Hepatocyte (in vitro differentiated cells): ENCODE measurements around the gene NDUFAF7. TPM values are rescaled to one million over a fixed set of nuclear protein-coding genes. Genes with fewer than 3 reads are reported as not detected.

Experiments used
- DNase-seq: peaks from one replicate; pipeline ENCODE4 v3.0.0-alpha.2; 2016; ENCODE audit warnings: low spot score
- H2AFZ ChIP-seq: fragments of 200-600 bp; sonication (generic); 2 replicates; pipeline ENCODE4 v1.6.0; 2016; ENCODE audit warnings: antibody characterized with exemption, mild to moderate bottlenecking
- H3K27ac ChIP-seq: fragments of 200-600 bp; sonication (generic); 2 replicates; pipeline ENCODE4 v1.5.1; 2016; ENCODE audit warnings: mild to moderate bottlenecking
- H3K27me3 ChIP-seq: fragments of 200-600 bp; sonication (generic); 2 replicates; pipeline ENCODE4 v1.6.1; 2016
- H3K36me3 ChIP-seq: fragments of 200-600 bp; sonication (generic); replicated peaks from 2 replicates; pipeline ENCODE4 v1.5.1; 2016; ENCODE audit warnings: low read depth; ENCODE audit not compliant: insufficient read depth
- H3K4me1 ChIP-seq: fragments of 200-600 bp; sonication (generic); 2 replicates; pipeline ENCODE4 v1.5.1; 2016; ENCODE audit warnings: mild to moderate bottlenecking, moderate library complexity; ENCODE audit not compliant: insufficient read depth
- H3K4me2 ChIP-seq: fragments of 200-600 bp; sonication (generic); 2 replicates; pipeline ENCODE4 v1.6.0; 2016
- H3K4me3 ChIP-seq: fragments of 200-600 bp; sonication (generic); 2 replicates; pipeline ENCODE4 v1.5.1; 2016; ENCODE audit warnings: mild to moderate bottlenecking
- H3K79me2 ChIP-seq: fragments of 200-600 bp; sonication (generic); 2 replicates; pipeline ENCODE4 v1.6.0; 2017; ENCODE audit warnings: mild to moderate bottlenecking
- H3K9me2 ChIP-seq: fragments of 200-600 bp; sonication (generic); replicated peaks from 2 replicates; pipeline ENCODE4 v1.6.0; 2017; ENCODE audit warnings: mild to moderate bottlenecking; ENCODE audit not compliant: insufficient read depth
- H3K9me3 ChIP-seq: fragments of 200-600 bp; sonication (generic); 2 replicates; pipeline ENCODE4 v1.5.1; 2016; ENCODE audit warnings: low read depth, mild to moderate bottlenecking
- H4K20me1 ChIP-seq: fragments of 200-600 bp; sonication (generic); 2 replicates; pipeline ENCODE4 v1.6.0; 2016; ENCODE audit warnings: mild to moderate bottlenecking; ENCODE audit not compliant: insufficient read depth, poor library complexity, severe bottlenecking
- EZH2 ChIP-seq: fragments of 200-600 bp; sonication (generic); IDR thresholded peaks from 2 replicates; pipeline ENCODE4 v1.6.1; 2016; ENCODE audit warnings: antibody characterized with exemption, mild to moderate bottlenecking, borderline replicate concordance
- EZH2phosphoT487 ChIP-seq: fragments of 200-600 bp; sonication (generic); IDR thresholded peaks from one replicate; pipeline ENCODE4 v1.6.1; 2018; ENCODE audit warnings: antibody characterized with exemption, mild to moderate bottlenecking, low read depth, moderate library complexity; ENCODE audit not compliant: unreplicated experiment, severe bottlenecking
- WGBS: methylation state at CpG from one replicate; pipeline ENCODE4 v1.1.6; 2016; ENCODE audit warnings: low lambda C conversion rate; ENCODE audit errors: missing lambda C conversion rate; 5-methylcytosine and 5-hydroxymethylcytosine counted together
- polyA plus RNA-seq: library from polyadenylated mRNA; unstranded; fragments of >200 nt; fragmentation: Nextera tagmentation; extraction: Ambion mirVana; gene quantifications from 2 replicates; pipeline ENCODE4 v1.2.1, GENCODE V29; 2016
- total RNA-seq: library from RNA; depleted of rRNA; stranded (reverse); fragments of >200 nt; gene quantifications from 2 replicates; pipeline ENCODE4 v1.2.3, GENCODE V29; 2014
- TF ChIP-seq, protein P1 (sequence below): fragments of 200-600 bp; sonication (generic); IDR thresholded peaks from 2 replicates; pipeline ENCODE4 v1.5.1; 2016; ENCODE audit warnings: antibody characterized with exemption, mild to moderate bottlenecking; ENCODE audit not compliant: poor library complexity

Gene NDUFAF7
- total and polyA plus RNA-seq, 2 experiments from 2014 or later = 11.8 to 14.7 TPM

DNA sequence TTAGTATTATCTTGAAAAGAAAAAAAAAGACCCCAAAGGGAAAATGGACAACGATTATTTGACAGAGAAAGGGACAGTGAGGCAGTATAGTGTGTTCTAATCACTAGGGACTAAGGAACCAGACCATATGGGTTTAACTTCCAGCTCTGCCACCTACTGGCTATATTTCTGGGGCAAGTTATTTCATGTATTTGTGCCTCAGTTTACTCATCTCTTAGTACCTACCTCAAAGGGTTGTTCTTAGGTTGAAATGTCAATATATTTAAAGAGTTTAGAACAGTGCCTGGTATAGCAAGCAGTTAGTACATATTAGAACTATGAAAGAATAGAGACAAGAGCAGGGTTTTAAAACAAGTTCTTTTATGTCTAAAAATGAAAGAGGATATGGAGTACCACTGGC lies 50.5 kb downstream of the NDUFAF7 start:
- Histone ChIP-seq H3K9me3 (no peaks in the 10 kb centered on the region), H3K4me3 (no peak overlapping the region), H3K4me1 (peaks cover 4% of the 10 kb centered on the region), H3K4me2 (no peak overlapping the region), H3K9me2 (no peaks in the 10 kb centered on the region), H4K20me1 (no peaks in the 10 kb centered on the region), H2AFZ (no peak overlapping the region), H3K27me3 (no peaks in the 10 kb centered on the region), H3K79me2 (no peaks in the 10 kb centered on the region), H3K27ac (no peak overlapping the region), H3K36me3 (no peaks in the 10 kb centered on the region)
- DNase-seq = no peak
- TF ChIP-seq EZH2phosphoT487 = no peak
- TF ChIP-seq, protein P1, sequence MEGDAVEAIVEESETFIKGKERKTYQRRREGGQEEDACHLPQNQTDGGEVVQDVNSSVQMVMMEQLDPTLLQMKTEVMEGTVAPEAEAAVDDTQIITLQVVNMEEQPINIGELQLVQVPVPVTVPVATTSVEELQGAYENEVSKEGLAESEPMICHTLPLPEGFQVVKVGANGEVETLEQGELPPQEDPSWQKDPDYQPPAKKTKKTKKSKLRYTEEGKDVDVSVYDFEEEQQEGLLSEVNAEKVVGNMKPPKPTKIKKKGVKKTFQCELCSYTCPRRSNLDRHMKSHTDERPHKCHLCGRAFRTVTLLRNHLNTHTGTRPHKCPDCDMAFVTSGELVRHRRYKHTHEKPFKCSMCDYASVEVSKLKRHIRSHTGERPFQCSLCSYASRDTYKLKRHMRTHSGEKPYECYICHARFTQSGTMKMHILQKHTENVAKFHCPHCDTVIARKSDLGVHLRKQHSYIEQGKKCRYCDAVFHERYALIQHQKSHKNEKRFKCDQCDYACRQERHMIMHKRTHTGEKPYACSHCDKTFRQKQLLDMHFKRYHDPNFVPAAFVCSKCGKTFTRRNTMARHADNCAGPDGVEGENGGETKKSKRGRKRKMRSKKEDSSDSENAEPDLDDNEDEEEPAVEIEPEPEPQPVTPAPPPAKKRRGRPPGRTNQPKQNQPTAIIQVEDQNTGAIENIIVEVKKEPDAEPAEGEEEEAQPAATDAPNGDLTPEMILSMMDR = no peak
- WGBS = 95% methylated on average over 1 of the region's 1 CpG

- no peak overlapping the region for H2AFZ ChIP-seq
- no peak overlapping the region for H3K4me2 ChIP-seq
- H3K4me1 ChIP-seq = peaks cover 4% of the 10 kb centered on the region
- no peaks in the 10 kb centered on the region for H3K9me3 ChIP-seq
- H3K27me3 ChIP-seq = no peaks in the 10 kb centered on the region
- no peaks in the 10 kb centered on the region for H3K36me3 ChIP-seq
- DNase-seq = no peak
- H3K79me2 ChIP-seq = no peaks in the 10 kb centered on the region
- H3K27ac ChIP-seq = no peak overlapping the region
- no peaks in the 10 kb centered on the region for H4K20me1 ChIP-seq
- H3K9me2 ChIP-seq = no peaks in the 10 kb centered on the region
- 93% methylated on average over 2 of the region's 2 CpGs for WGBS
- TF ChIP-seq EZH2 (no peak), EZH2phosphoT487 (no peak)
- TF ChIP-seq, protein P1 = no peak
- H3K4me3 ChIP-seq = no peak overlapping the region
Observed at GRCh38 chr2:37282746-37283145, 51.3 kb downstream of the NDUFAF7 start.

- DNase-seq = no peak
- H3K4me3 ChIP-seq = no peak overlapping the region
- no peak overlapping the region for H2AFZ ChIP-seq
- no peaks in the 10 kb centered on the region for H3K79me2 ChIP-seq
- 96% methylated on average over 2 of the region's 2 CpGs for WGBS
- H3K36me3 ChIP-seq = no peaks in the 10 kb centered on the region
- H3K4me1 ChIP-seq = peaks cover 4% of the 10 kb centered on the region
- H3K9me3 ChIP-seq = no peaks in the 10 kb centered on the region
- H3K9me2 ChIP-seq = no peaks in the 10 kb centered on the region
- H4K20me1 ChIP-seq = no peaks in the 10 kb centered on the region
- H3K27ac ChIP-seq = no peak overlapping the region
- no peaks in the 10 kb centered on the region for H3K27me3 ChIP-seq
- TF ChIP-seq, protein P1 = no peak
- no peak for TF ChIP-seq EZH2phosphoT487
- no peak for TF ChIP-seq EZH2
- H3K4me2 ChIP-seq = no peak overlapping the region
Observed at GRCh38 chr2:37283207-37283606, 51.7 kb downstream of the NDUFAF7 start.

DNA sequence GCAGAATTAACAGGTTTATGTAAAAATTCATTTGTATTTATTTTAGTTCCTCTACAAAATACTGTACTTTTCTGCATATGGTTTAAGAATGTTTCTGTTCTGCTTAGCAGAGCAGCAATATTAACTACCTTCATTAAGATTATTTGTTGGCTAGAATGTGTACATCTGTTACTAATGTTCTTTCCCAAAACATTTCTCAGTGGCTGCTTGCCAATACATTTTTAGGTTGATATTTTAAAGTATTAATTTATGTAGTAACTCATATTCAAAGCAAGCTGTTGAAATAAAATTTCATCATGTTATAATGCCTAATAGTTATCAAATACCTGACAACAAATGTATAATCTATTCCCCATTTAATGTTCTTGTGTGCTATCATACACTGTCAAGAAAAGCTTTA lies 52.9 kb downstream of the NDUFAF7 start:
- Histone ChIP-seq H3K79me2 (no peaks in the 10 kb centered on the region), H3K27ac (no peak overlapping the region), H3K4me3 (no peak overlapping the region), H3K9me3 (no peaks in the 10 kb centered on the region), H3K9me2 (no peaks in the 10 kb centered on the region), H2AFZ (no peak overlapping the region), H3K36me3 (no peaks in the 10 kb centered on the region), H3K27me3 (no peaks in the 10 kb centered on the region), H3K4me1 (peaks cover 4% of the 10 kb centered on the region), H3K4me2 (no peak overlapping the region), H4K20me1 (no peaks in the 10 kb centered on the region)
- no peak for DNase-seq
- no peak for TF ChIP-seq EZH2phosphoT487
- TF ChIP-seq, protein P1 = no peak
- no peak for TF ChIP-seq EZH2
